Endothelial cell of umbilical vein (primary cell): ENCODE results near the gene LRRC7. TPM values are rescaled to one million over a fixed set of nuclear protein-coding genes. Genes with fewer than 3 reads are reported as not detected.

Experiments
- BruUV-seq: library from RNA; stranded (reverse); fragments of 400-500 nt; replicated peaks from 2 replicates; lab custom pipeline; 2021; lab: Mats Ljungman, UMichigan
- CTCF ChIA-PET: fragments of 300-600, 350-600 bp; sonication (Branson Sonifier 250); formaldehyde crosslinking; loops from one replicate; lab custom pipeline; 2021; ENCODE audit warnings: antibody characterized with exemption, inconsistent platforms; lab: Charles Lee
- POLR2A ChIA-PET: fragments of 300-600, 350-600 bp; sonication (Branson Sonifier 250); formaldehyde crosslinking; loops from one replicate; lab custom pipeline; 2021; ENCODE audit warnings: antibody characterized with exemption, inconsistent platforms; lab: Charles Lee
- DNase-seq: peaks from one replicate; pipeline ENCODE4 v3.0.0-alpha.2; 2011; ENCODE audit warnings: low read depth, low spot score
- FAIRE-seq: peaks from 2 replicates; lab custom pipeline; 2011; peaks lifted over from hg19 to GRCh38; lab: Jason Lieb, UNC
- H2AFZ ChIP-seq: 2 replicates; pipeline ENCODE4 v1.6.0; 2012; ENCODE audit warnings: low read depth, low read length, control low read depth, inconsistent platforms
- H3K27ac ChIP-seq: 2 replicates; pipeline ENCODE4 v1.5.1; 2011; ENCODE audit warnings: low read depth, mild to moderate bottlenecking, control low read depth, low read length, moderate library complexity; ENCODE audit not compliant: insufficient read depth
- H3K27me3 ChIP-seq, 2 experiments: 2 replicates each; pipeline versions ENCODE4 v1.6.0 to v1.6.1; 2011; ENCODE audit warnings: low read length in 2 of 2, mixed read lengths in 1 of 2; ENCODE audit not compliant: control insufficient read depth in 2 of 2, insufficient read depth in 2 of 2
- H3K36me3 ChIP-seq, 2 experiments: 2 replicates in 1 of 2; 3 replicates in 1 of 2; pipeline ENCODE4 v1.5.1; 2011; ENCODE audit warnings: low read length in 2 of 2, mild to moderate bottlenecking in 1 of 2, moderate library complexity in 1 of 2; ENCODE audit not compliant: control insufficient read depth in 2 of 2, insufficient read depth in 2 of 2; ENCODE audit errors: extremely low read depth in 1 of 2
- H3K4me1 ChIP-seq: 3 replicates; pipeline ENCODE4 v1.5.1; 2011; ENCODE audit warnings: mild to moderate bottlenecking, low read length; ENCODE audit not compliant: control insufficient read depth, insufficient read depth; ENCODE audit errors: extremely low read depth
- H3K4me2 ChIP-seq: 2 replicates; pipeline ENCODE4 v1.6.1; 2011; ENCODE audit warnings: low read length, control low read depth, mixed read lengths; ENCODE audit not compliant: insufficient read depth
- H3K4me3 ChIP-seq, 3 experiments: fragments of 200-600 bp in 1 of 3; sonication (generic), shearing (Covaris generic) in 1 of 3; replicated peaks in 1 of 3; 2 replicates each; pipeline ENCODE4 v1.5.1; 2011 to 2016; ENCODE audit warnings: control low read depth in 3 of 3, low read length in 3 of 3, mild to moderate bottlenecking in 2 of 3, inconsistent platforms in 1 of 3, low read depth in 1 of 3, moderate library complexity in 1 of 3; ENCODE audit not compliant: insufficient read depth in 1 of 3
- H3K79me2 ChIP-seq: 2 replicates; pipeline ENCODE4 v1.6.0; 2012; ENCODE audit warnings: low read length, inconsistent platforms; ENCODE audit not compliant: control insufficient read depth, insufficient read depth
- H3K9ac ChIP-seq: replicated peaks from 2 replicates; pipeline ENCODE3; 2011; ENCODE audit warnings: low read length, control low read depth; ENCODE audit not compliant: insufficient read depth; ENCODE audit errors: extremely low read depth
- H3K9me1 ChIP-seq: replicated peaks from 3 replicates; pipeline ENCODE4 v1.6.0; 2011; ENCODE audit warnings: mild to moderate bottlenecking, low read length; ENCODE audit not compliant: control insufficient read depth, insufficient read depth; ENCODE audit errors: extremely low read depth
- H3K9me3 ChIP-seq: replicated peaks from 2 replicates; pipeline ENCODE4 v1.5.1; 2012; ENCODE audit warnings: low read length, inconsistent platforms; ENCODE audit not compliant: control insufficient read depth, insufficient read depth
- H4K20me1 ChIP-seq: replicated peaks from 2 replicates; pipeline ENCODE3; 2011; ENCODE audit warnings: mild to moderate bottlenecking, low read length; ENCODE audit not compliant: control insufficient read depth, insufficient read depth; ENCODE audit errors: extremely low read depth
- CTCF ChIP-seq, 2 donors: IDR thresholded peaks; 1 replicate in 1 of 2; 2 replicates in 1 of 2; pipeline ENCODE4 v1.5.1; 2011; ENCODE audit warnings: low read length in 2 of 2, mild to moderate bottlenecking in 2 of 2, moderate library complexity in 2 of 2, control low read depth in 1 of 2, inconsistent platforms in 1 of 2, low read depth in 1 of 2; ENCODE audit not compliant: insufficient read depth in 1 of 2; ENCODE audit errors: extremely low read depth in 1 of 2
- FOS ChIP-seq: IDR thresholded peaks from 2 replicates; pipeline ENCODE4 v1.6.1; 2011; ENCODE audit warnings: mild to moderate bottlenecking, low read length, moderate library complexity, borderline replicate concordance; ENCODE audit not compliant: insufficient read depth
- GATA2 ChIP-seq: IDR thresholded peaks from 2 replicates; pipeline ENCODE4 v1.7.0; 2011; ENCODE audit warnings: low read depth, mild to moderate bottlenecking, moderate library complexity, mixed read lengths, low read length; ENCODE audit not compliant: insufficient read length, insufficient read depth
- JUN ChIP-seq: IDR thresholded peaks from 2 replicates; pipeline ENCODE4 v1.6.1; 2011; ENCODE audit warnings: borderline replicate concordance, low read depth; ENCODE audit not compliant: insufficient read length, insufficient read depth
- MAX ChIP-seq: IDR thresholded peaks from 2 replicates; pipeline ENCODE4 v1.6.1; 2011; ENCODE audit not compliant: insufficient read depth, insufficient read length
- MYC ChIP-seq: IDR thresholded peaks from one replicate; pipeline ENCODE4 v1.6.1; 2011; ENCODE audit warnings: mild to moderate bottlenecking, low read depth, low read length
- POLR2A ChIP-seq: IDR thresholded peaks from 2 replicates; pipeline ENCODE4 v1.6.1; 2012; ENCODE audit warnings: low read depth, mild to moderate bottlenecking, control low read depth, low read length
- dilution Hi-C: fragments of 300-500 bp; cut with MboI; formaldehyde crosslinking; loops from one replicate; pipeline ENCODE4 v1.15.0; 2019; ENCODE audit warnings: low sequenced_read_pairs; ENCODE audit not compliant: extremely low pct_ligation_motif_present
- intact Hi-C: fragments of 100-400 bp; cut with micrococcal nuclease; formaldehyde crosslinking; loops from one replicate; pipeline ENCODE4 v1.10.0; 2022
- polyA plus RNA-seq, 4 experiments: library from polyadenylated mRNA; depleted of rRNA in 3 of 4; stranded (reverse) in 3 of 4; unstranded in 1 of 4; fragments of >200 nt; gene quantifications; 2 replicates each; pipeline versions ENCODE4 v1.2.1 to v1.2.3, GENCODE V29; 2011 to 2012; ENCODE audit warnings: missing spikeins in 1 of 4
- total RNA-seq: library from RNA; stranded (reverse); gene quantifications from 2 replicates; pipeline ENCODE4 v1.2.3, GENCODE V29; 2021

LRRC7 gene
- total and polyA plus RNA-seq, 2 donors (not counting 3 experiments of a cell fraction or from before 2014, with no cell fraction given): 0.11 to 0.58 TPM

- peak; percentile 39 for TF ChIP-seq GATA2
- no peak for TF ChIP-seq JUN
- TF ChIP-seq FOS: peak; percentile 30
- TF ChIP-seq MYC: no peak
- no peak for TF ChIP-seq MAX
- no peak for TF ChIP-seq POLR2A
- no peak for TF ChIP-seq CTCF (IDR thresholded peaks at IDR 0.05; ENCODE audit: extremely low read depth in 1 of 2, insufficient read depth in 1 of 2, low read depth in 1 of 2, low read length in 2 of 2)
- DNase-seq (peak; percentile 59), FAIRE-seq (peak; percentile 8)
- no peaks in the 10 kb centered on the region for H4K20me1 ChIP-seq
- no peak overlapping the region for H3K4me3 ChIP-seq
- H3K9ac ChIP-seq: no peak overlapping the region
- H3K4me1 ChIP-seq: peaks cover 9% of the 10 kb centered on the region
- BruUV-seq: no TSS peak
- no peaks in the 10 kb centered on the region for H3K9me3 ChIP-seq
- intact Hi-C loops (loop anchor here (2.0 kb wide), 1 partner anchor 17 kb away; no protein-coding TSS in a partner anchor), dilution Hi-C loops (no loop called here)
- H3K9me1 ChIP-seq: no peaks in the 10 kb centered on the region
- no peaks in the 10 kb centered on the region for H3K36me3 ChIP-seq
- no peaks in the 10 kb centered on the region for H3K79me2 ChIP-seq
- ChIA-PET POLR2A (no interaction called here), CTCF (no interaction called here)
- H2AFZ ChIP-seq: no peak overlapping the region
- H3K27me3 ChIP-seq: no peaks in the 10 kb centered on the region
- H3K4me2 ChIP-seq: peak overlapping the region; percentile 45
- H3K27ac ChIP-seq: no peak overlapping the region
These were observed 426.5 kb downstream of the LRRC7 start for GRCh38 chr1:69994241-69994640.
